Stimulated activated CD4-positive, alpha-beta T cell treated with anti-CD3 and anti-CD28 coated beads, Interleukin-15, amount 100 ng/mL, for 24 hours (primary cell): Measurements from ENCODE around the gene ASRGL1.
A peak's percentile ranks its signal among the peaks of the same experiment; 100 is the strongest.

ENCODE experiments used
- DNase-seq: peaks from one replicate; pipeline ENCODE4 v3.0.0-alpha.2; 2020

Gene ASRGL1

GRCh38 chr11:62394825-62395538 lies 57.7 kb downstream of the ASRGL1 start:
- peak; percentile 47 for DNase-seq

GRCh38 chr11:62395885-62396551 lies 58.8 kb downstream of the ASRGL1 start:
- DNase-seq, result no peak

GRCh38 chr11:62398011-62398994 lies 61.1 kb downstream of the ASRGL1 start:
- no peak for DNase-seq

GRCh38 chr11:62399172-62399877 lies 62.1 kb downstream of the ASRGL1 start:
- no peak for DNase-seq

- DNase-seq, result no peak
Observed at GRCh38 chr11:62399878-62400266, 62.6 kb downstream of the ASRGL1 start.

- DNase-seq, result no peak
Observed at GRCh38 chr11:62400281-62400680, 63.0 kb downstream of the ASRGL1 start.

GRCh38 chr11:62400760-62401159 lies 63.5 kb downstream of the ASRGL1 start:
- DNase-seq, result no peak

- no peak for DNase-seq
Observed at GRCh38 chr11:62401356-62401755, 64.1 kb downstream of the ASRGL1 start.

GRCh38 chr11:62401811-62402210 lies 64.6 kb downstream of the ASRGL1 start:
- DNase-seq, result no peak

GRCh38 chr11:62402226-62402959 lies 65.1 kb downstream of the ASRGL1 start:
- DNase-seq, result peak; percentile 70

GRCh38 chr11:62402960-62403730 lies 65.9 kb downstream of the ASRGL1 start:
- no peak for DNase-seq

- no peak for DNase-seq
Observed at GRCh38 chr11:62404435-62404834, 67.2 kb downstream of the ASRGL1 start.

GRCh38 chr11:62404901-62405300 lies 67.7 kb downstream of the ASRGL1 start:
- no peak for DNase-seq

GRCh38 chr11:62406034-62406433 lies 68.8 kb downstream of the ASRGL1 start:
- DNase-seq, result no peak

GRCh38 chr11:62409831-62410230 lies 72.6 kb downstream of the ASRGL1 start:
- DNase-seq, result no peak

- no peak for DNase-seq
Observed at GRCh38 chr11:62410972-62411371, 73.7 kb downstream of the ASRGL1 start.

- no peak for DNase-seq
Observed at GRCh38 chr11:62411524-62411923, 74.3 kb downstream of the ASRGL1 start.

GRCh38 chr11:62413060-62413696 lies 75.9 kb downstream of the ASRGL1 start:
- DNase-seq, result no peak

GRCh38 chr11:62416596-62416995 lies 79.3 kb downstream of the ASRGL1 start:
- no peak for DNase-seq

- DNase-seq, result no peak
Observed at GRCh38 chr11:62418136-62418535, 80.9 kb downstream of the ASRGL1 start.

- DNase-seq, result no peak
Observed at GRCh38 chr11:62418733-62419132, 81.5 kb downstream of the ASRGL1 start, which contains the start of gene SCGB1A1. SCGB1A1 (plus strand) TSS chr11:62419033; CDS start chr11:62419096, 63 bp downstream.
